Vagina (tissue), 2 donors: ENCODE measurements around the gene ERG.

Source experiments
- CTCF ChIP-seq, 3 experiments: fragments of 450-650 bp in 2 of 3; fragments of 200-600 bp in 1 of 3; sonication (generic) in 1 of 3; IDR thresholded peaks; one replicate each; pipeline ENCODE4 v1.5.1; 2017 to 2019; ENCODE audit warnings: antibody characterized with exemption in 3 of 3, mild to moderate bottlenecking in 2 of 3, moderate library complexity in 2 of 3
- POLR2A ChIP-seq, 2 donors: fragments of 450-650 bp; IDR thresholded peaks; one replicate each; pipeline ENCODE4 v1.6.1; 2017; ENCODE audit warnings: antibody characterized with exemption in 2 of 2, mild to moderate bottlenecking in 2 of 2, moderate library complexity in 2 of 2
- POLR2AphosphoS5 ChIP-seq, 2 donors: sonication (generic); formaldehyde crosslinking; IDR thresholded peaks; one replicate each; pipeline ENCODE4 v1.9.0; 2017; ENCODE audit warnings: antibody characterized with exemption in 2 of 2, mild to moderate bottlenecking in 2 of 2, low read depth in 1 of 2; ENCODE audit not compliant: insufficient read depth in 1 of 2

- TF ChIP-seq CTCF (IDR thresholded peaks at IDR 0.05) (no peak), POLR2A (IDR thresholded peaks at IDR 0.05) (no peak), POLR2AphosphoS5 (IDR thresholded peaks at IDR 0.05; ENCODE audit: insufficient read depth in 1 of 2, low read depth in 1 of 2) (no peak)
Measured at GRCh38 chr21:38454702-38455101, 43.6 kb downstream of the ERG start.
